ENCODE results near the gene DOCK6.

The DOCK6 gene

DNA sequence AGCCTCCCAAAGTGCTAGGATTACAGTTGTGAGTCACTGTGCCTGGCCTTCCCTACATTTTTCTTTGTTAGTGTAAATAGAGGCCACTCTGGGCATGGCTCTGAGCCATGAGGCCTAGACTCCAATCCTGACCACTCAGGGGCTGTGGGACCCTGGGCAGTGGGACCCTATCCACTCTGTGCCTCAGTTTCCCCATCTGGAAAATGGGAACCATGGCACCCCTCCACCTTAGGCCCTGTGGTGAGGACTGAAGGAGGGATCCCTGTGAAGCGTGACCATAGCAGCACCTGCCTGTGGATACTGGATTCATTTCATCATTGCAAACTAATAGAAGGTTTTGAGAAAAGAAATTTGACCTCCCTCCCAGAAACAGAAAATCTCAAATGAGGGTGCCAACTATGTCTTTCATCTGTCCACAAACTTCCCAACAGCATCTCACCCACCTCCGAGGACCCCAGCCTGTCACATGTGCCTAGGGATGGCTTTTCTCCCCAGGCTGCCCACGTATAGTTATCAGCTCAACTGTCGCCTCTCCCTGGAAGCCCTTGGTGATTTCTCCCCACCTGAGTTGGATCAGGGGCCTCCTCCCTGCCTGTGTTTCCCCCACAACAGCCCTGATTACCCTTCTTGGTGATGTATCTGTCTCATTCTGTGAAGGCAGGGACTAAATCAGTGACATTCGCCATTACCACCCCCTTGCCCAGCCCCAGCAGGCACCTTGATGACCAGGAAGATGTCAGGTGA lies 17.3 kb downstream of the DOCK6 start:
- DNase-seq, result no peak

DNA sequence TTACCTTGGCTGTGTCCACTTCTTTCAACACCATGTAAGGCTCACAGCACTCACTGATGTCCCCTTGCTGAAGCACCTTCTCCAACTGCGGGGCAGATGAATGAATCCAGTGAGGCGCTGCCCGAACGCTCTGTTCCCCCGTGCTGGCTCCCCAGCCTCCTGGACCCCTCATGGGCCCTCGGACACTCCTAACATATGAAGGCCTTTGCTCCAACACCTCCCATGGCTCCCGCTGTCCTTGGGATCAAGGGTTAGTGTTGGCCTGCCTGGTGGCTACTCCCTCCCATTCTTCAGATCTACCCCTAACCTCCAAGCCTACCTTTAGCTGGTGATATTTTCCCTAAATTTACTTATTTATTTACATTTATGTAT lies 18.5 kb downstream of the DOCK6 start:
- DNase-seq, result no peak

DNA sequence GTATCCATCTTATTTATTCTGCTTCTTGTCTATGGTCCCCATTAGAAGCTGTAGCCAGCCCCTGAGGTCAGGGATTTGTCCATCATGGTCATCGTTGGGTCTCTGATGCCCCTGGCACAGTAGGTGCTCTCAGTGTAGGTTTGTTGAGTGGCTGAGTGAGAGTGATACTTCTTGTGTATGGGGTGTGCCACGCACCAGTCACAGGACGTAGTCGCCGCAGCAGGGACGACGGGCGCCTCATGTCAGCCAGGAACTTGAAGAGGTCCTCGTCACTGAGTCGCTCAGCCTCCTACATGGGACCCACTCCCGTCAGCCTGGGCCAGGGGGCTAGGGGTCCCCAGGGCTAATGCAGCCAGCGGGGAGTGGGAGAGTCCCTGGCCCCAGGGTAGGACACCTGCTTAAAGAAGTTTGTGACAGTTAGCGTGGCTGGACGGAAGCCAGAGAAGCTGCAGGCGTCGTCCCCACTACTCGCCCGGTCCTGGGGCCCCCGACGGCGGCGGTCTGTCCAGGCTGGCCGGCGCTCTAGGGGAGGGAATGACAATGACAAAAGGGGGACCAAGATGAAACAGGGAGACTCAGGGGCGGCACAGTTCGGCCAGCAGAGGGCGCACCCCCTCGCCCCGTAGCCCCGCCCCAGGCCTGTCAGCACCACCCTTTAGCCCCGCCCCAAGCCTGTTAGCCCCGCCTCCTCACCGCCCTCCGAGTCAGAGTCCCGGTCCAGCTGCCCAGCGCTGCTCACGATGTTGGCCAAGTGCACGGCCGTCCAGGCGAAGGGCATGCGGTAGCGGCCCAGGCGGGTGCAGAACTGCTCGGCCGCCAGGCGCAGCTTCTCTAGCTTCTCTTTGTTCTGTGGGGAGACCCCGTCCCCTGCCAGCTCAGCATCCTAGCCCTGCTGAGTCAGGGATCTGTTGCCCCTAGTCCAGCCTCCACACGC lies 19.2 kb downstream of the DOCK6 start:
- DNase-seq, result no peak

DNA sequence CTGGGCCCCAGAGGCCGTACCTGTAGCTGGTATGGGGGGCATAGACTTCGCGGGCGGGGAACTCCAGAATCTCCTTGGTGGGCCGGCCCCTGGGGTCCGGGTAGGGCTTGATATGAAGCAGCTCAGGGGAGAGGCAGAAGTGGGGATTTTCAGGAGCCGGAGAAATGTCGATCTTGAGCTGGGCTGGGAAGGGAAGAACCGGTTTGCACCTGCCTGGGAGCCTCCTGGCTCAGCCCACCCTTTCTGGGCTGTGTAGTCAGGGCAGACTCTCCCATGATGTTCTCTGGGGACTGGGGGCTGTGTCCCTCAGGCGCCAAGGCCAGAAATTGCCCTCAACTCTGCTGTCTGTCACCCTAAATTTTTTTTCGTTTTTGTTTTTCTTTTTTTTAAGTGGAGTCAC lies 20.3 kb downstream of the DOCK6 start:
- DNase-seq, result no peak

DNA sequence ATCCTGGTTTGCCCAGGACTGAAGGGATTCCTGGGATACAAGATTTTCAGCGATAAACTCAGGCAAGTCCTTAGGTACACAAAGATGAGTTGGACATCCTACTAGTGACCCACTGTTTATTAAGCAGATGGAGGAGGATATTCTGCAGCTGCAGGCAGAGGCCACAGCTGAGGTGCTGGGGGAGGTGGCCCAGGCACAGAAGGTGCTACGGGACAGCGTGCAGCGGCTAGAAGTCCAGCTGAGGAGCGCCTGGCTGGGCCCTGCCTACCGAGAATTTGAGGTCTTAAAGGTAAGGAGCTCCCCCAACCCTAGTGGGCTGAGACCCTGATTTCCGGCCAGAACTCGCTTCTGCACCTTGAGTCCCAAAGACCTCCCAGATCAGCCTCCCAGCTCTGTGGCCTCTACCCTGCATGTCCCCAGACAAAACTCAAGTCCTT lies 22.3 kb downstream of the DOCK6 start:
- no peak for DNase-seq

DNA sequence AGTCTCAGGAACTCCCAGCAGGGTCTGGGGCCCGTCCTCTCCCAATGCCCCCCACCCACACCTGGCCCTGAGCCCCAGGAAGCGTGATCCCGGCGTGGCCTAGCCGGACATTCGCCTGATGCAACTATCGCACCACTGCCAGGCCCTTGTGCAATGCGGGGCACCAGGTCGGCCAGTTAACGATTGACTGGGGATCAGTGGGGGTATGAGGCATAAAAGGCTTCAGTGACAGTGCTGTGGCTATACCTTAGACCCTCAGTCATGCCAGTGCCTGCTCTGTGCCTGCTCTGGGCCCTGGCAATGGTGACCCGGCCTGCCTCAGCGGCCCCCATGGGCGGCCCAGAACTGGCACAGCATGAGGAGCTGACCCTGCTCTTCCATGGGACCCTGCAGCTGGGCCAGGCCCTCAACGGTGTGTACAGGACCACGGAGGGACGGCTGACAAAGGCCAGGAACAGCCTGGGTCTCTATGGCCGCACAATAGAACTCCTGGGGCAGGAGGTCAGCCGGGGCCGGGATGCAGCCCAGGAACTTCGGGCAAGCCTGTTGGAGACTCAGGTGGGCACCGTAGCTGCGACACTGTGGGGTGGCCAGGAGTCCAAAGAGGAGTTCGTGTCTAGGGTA lies 22.8 kb downstream of the DOCK6 start, which contains the start of gene ANGPTL8:
ANGPTL8 (plus strand) TSS at position 243 of the 624 bp plus-strand sequence; CDS start at position 262, 19 bp downstream.
- no peak for DNase-seq

DNA sequence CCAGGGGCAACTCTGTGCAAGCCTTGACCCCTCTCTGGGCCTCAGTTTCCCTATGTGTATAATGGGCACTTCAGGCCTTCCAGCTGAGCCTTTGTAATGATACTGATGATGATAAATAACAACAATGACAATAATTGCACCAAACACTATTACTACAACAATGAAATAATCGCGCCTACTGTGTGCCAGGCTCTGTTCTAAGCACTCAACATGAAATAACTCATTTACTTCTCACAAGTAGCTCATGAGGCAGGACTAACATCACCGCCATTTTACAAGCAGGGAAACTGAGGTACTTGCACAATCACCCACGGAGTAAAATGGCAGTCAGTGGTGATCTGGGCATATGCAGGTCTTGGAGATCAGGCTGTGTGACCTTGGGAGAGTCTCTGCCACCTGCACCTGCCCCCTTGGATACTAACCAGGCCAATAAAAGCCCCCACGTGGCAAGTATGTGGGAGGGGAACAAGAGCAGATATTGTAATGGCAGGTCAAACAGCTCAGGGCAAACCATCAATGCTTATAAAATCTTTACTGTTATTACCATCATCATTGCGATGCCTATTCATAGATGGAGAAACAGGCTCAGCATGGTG lies 23.4 kb downstream of the DOCK6 start:
- no peak for DNase-seq

DNA sequence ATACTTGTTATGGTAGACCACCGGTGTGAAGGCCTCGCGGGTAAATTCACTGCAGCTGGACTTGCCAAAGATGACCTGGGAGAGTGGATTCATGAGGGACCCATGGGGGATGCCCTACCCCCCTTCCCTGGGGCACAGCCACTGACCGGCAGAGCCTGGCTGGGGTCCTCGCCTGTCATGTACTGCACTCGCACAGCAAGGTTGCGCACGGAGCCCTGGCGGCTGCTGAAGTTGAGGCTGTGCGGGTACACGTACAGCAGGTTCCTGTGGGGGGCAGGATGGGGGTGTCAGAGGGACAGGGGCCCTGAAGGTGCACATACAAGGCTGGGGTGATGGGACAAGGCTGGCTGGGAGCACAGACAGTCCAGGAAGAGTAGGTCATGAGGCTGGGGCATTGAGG lies 24.3 kb downstream of the DOCK6 start:
- DNase-seq, result no peak

DNA sequence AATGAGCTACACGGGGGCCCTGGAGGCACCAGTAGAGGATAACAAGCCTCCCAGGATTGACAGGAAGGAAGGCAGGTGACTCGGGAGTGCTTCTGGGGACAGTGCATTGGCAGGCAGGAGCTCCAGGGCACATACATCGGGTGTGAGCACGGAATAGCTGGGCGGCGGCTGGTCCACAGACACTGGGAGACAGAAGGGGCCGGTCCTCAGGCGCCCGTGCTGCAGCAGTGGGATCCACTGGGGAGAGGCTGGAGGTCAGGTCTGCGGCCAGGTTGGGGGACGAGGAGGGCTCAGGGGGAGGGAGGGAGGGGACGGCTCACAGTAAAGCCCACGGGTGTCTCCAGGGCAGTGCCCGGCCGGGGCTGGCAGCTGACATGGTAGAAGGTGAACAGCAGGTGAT lies 25.0 kb downstream of the DOCK6 start:
- DNase-seq, result no peak

DNA sequence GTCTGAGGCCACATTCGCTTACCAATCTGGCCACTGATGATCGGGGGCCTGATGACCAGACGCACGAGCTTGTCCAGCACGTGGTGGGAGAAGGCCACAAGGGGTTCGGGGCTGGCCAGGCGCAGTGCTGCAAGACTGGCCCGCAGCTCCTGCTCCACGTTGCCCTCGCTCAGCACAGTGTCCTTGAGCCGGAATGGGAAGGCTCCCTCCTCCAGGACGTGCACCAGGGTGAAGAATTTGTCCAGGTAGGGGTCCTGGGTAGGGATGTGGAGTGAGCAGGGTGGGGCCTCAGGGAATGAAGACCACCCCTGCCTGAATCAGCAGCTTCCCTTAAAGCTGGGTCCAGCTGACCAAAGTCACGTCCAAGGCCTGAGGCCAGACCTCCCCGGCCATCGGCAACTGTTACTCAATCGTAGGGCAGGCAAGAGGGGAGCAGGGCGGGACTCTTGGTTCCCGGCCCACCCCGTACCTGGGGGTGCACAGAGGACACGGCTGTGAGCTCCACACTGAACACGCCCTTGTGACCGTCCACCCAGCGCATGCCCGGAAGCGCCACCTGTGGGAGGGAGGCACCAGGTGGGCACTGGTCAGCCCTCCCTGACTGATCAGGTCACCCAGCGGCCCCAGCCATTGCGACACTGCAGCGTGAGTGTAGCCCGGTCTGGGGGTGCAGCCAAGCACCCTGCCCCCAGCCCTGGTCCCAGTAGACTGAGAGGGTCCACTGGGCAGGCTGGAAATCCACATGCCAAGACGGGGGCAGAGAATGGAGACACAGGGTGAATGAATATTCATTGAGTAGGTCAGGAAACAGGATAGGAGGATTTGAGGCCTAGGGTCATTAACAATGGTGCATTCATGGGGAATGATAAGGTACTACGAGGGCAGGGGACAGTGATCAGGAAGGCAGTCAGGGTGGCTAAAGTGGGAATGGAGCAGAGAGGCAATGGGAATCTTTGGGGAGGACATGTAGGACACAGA lies 25.7 kb downstream of the DOCK6 start:
- no peak for DNase-seq

DNA sequence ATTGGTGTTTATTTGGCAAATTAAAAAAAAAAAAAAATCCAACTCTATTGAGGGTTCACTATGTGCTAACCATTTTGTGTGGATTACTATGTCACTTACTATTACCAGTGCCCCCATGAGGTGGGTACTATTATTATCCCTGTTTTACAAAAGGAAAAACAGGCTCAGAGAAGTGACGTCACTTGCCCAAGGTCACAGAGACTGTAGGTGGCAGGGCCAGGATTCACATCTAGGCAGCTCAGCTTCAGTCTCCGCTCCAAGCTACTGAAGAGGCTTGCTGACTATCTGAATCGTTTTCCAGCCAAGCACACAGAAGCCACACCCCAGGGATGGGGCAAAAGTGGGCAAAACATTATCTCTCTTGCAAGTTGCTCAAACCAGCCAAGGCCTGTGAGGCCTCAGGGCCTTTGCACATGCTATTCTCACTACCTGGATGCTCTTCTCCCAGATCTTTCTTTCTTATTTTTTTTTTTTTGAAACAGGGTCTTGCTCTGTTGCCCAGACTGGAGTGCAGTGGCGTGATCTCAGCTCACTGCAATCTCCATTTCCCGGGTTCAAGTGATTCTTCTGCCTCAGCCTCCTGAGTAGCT lies 27.7 kb downstream of the DOCK6 start:
- DNase-seq, result no peak

DNA sequence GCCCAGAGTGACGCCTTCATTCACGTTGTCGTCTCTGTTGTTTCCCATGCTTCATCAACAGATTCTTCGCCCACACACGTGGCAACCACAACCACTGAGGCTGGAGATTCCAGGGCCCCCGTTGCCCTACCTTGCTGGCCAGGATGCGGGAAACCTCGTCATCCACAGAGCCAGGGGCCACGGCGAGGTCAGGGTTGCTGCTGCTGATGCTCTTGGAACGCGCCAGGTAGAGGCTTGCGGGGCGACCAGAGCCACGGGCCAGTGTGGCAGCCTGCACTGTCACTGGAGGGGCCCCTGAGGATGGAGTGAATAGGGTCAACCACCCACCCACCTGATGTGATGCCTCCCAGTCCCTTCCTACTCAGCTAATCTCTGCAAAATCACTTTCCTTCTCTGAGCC lies 29.3 kb downstream of the DOCK6 start:
- DNase-seq, result no peak

DNA sequence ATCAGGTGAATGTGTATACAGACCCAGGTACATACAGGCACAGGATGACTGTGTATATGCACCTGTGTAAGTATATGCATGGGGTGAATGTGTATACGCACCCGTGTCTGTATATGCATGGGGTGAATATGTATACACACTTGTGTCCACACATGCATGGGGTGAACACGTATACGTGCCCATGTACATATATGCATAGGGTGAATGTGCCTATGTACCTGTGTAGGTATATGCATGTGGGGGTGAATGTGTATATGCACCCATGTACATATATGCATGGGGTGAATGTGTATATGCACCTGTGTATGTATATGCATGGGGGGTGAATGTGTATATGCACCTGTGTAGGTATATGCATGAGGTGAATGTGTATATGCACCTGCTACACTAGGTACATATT lies 29.8 kb downstream of the DOCK6 start:
- no peak for DNase-seq

DNA sequence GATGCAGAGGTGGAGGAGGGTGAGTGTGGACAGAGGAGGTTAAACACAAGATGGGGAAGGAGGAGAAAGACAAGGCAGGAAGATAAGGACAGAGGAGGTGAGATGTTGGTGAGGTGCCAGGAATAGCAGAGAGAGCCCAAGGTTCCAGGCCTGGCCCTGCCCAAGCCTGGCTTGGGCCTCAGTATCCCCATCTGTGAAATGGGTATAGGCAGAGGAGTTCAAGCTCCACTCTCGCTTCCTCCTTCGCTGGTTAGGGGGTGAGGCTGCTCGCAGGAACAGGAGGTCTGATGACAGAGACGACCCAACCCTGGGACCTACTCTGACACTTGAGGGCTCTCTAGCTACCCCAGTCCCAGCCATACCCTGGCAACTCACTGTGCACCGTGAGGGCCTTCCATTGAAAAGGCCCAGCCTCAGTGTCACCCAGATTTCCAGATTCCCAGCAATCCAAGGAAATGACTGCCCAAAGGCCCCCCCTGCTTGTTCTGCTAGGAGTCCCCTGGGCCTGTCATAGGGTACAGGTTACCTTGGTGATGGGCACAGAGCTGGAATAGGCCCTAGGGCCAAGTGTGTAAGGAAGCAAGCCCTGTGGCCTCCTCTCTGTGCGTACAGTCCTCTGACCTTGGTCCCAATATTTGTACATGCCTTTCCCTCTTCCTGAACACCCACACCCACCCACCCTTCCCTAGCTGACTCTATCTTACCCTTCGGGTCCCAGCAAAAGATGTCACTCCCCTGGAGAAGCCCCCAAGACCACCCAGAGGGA lies 31.5 kb downstream of the DOCK6 start:
- DNase-seq, result no peak

DNA sequence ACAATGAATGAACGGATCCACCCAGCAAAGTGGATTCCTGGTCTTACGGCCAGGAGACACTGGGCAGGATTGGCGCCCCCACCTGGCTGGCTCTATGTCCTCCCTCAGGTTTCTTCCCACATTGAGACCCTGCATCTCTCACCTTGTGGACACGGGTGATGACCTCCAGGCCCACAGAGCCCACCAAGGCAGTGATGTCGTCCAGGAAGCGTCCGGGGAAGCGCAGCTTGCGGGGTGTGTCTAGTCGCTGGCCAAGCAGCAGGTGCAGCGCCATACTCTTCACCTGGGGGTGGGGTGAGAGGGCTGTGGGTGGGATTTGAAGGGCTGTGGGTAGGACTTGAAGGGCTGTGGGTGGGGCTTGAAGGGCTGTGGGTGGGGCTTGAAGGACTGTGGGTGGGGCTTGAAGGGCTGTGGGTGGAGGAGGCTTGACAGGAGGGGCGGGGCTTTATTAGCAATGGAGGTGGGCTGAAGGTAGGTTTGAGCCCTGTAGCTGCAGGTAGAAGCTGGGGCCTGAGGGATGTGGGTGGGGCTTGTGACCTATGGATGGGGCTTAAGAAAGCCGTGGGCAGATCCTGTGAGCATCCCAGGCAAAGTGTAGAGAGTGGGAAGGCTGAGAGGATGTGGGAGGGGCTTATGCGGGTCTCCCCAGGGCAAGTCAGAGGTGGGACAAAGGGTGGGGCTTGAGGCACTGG lies 35.0 kb downstream of the DOCK6 start:
- DNase-seq, result no peak

DNA sequence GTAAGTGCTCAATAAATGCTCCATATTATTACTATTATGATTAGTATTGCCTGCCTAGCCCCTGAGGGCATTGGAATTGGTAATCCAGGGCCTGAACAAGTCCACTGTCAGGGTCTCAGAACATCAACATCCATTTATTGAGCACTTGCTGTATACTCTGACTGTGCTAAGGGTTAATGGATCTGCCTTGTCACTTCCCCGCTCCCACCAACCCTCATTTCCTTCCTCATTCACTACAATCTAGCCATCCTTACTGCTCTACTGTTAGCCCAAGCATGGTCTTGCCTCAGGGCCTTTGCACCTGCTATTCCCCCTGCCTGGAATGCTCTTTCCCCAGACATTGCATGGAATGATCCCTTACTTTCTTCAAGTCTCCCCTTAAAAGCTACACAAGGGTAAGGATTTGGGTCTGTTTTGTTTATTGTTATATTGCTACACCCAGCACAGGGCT lies 35.6 kb downstream of the DOCK6 start:
- no peak for DNase-seq

DNA sequence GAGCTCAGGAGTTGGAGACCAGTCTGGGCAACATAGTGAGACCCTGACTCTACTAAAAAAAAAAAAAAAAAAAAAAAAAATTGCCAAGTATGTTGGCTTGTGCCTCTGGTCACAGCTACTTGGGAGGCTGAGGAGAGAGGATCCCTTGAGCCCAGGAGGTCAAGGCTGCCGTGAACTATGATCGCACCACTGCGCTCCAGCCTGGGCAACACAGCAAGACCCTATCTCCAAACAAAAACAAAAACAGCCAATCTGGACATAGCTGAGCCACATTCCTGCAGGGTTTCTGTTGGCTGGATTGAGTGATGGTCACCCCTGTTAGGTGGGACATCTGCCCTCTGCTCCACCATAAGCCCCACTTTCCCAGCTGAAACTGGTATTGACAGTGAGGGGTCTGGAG lies 36.5 kb downstream of the DOCK6 start:
- DNase-seq, result no peak

DNA sequence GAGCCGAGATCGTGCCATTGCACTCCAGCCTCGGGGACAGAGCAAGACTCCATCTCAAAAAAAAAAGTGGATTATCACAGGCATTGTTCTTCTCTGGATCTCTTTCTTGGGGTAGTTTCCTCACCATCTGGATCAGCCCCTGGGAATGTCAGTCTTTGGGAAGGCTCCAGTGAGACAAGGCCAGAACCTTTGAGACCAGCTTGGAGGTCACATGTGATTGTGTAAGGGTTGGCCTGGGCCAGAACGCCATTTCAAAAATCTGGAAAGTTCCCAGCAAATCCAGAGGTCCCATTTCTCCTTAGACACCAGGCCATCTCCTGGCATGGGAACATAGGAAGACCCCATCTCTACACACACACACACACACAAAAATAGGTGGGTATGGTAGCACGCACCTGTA lies 37.2 kb downstream of the DOCK6 start:
- no peak for DNase-seq

DNA sequence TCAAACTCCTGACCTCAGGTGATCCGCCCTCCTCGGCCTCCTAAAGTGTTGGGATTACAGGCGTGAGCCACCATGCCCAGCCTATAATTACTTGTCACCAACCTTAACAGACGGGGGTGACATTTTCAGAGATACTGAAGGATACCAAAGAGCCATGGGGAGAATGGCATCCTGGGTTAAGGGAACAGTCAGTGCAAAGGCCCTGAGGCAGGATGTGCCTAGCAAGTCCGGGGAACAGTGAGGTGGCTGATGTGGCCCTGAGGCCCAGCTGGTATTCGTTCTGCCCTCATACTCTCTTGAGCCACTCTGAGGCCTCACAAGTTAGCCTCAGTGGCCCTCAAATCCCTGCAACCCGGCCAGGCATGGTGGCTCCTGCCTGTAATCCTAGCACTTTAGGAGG lies 37.9 kb downstream of the DOCK6 start:
- no peak for DNase-seq

DNA sequence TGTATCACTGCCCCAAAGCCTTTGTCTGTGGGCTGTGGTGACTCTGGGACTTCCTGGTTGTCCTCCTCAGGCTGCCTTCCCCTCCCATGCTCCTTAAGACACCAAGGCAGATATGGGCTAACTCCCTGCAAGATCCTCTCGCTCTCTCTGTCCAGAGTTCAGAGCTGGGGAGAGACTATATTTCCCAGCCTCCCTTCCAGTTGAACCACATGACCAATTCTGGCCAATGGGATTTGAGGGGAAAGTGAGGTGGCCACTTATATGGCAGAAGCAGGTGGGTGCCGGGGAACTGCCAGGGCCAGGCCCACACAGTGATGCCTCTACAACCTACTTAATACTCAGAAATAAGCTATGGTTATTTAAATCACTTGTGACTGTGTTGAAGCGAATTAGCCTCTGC lies 39.1 kb downstream of the DOCK6 start:
- no peak for DNase-seq

Data from KG1 (cell line).